Thoracic aorta (tissue), 2 donors: ENCODE results near the gene PRKAG1. TPM values are rescaled to one million over a fixed set of nuclear protein-coding genes. Genes with fewer than 3 reads are reported as not detected.

Source experiments
- ATAC-seq: fragments of 150-250 bp; one replicate; pipeline ENCODE4 v1.8.0; 2017; ENCODE audit warnings: low read depth; ENCODE audit not compliant: insufficient number of reproducible peaks, low FRiP score
- DNase-seq: peaks from one replicate; pipeline ENCODE4 v3.0.0-alpha.2; 2020; ENCODE audit warnings: low spot score
- H3K27ac ChIP-seq, 2 donors: fragments of 200-600 bp; sonication (generic); 1 replicate in 1 of 2; 2 replicates in 1 of 2; pipeline ENCODE4 v1.5.1; 2016; ENCODE audit warnings: mild to moderate bottlenecking in 2 of 2, moderate library complexity in 2 of 2
- H3K27me3 ChIP-seq: fragments of 200-600 bp; sonication (generic); replicated peaks from 2 replicates; pipeline ENCODE4 v1.6.0; 2016; ENCODE audit warnings: mild to moderate bottlenecking; ENCODE audit not compliant: insufficient read depth
- H3K36me3 ChIP-seq: fragments of 200-600 bp; sonication (generic); one replicate; pipeline ENCODE4 v1.5.1; 2016
- H3K4me1 ChIP-seq, 2 donors: fragments of 200-600 bp; sonication (generic); 1 replicate in 1 of 2; 2 replicates in 1 of 2; pipeline versions ENCODE4 v1.5.1 to v1.6.0; 2016; ENCODE audit warnings: low read depth in 2 of 2, mild to moderate bottlenecking in 1 of 2; ENCODE audit not compliant: control insufficient read depth in 1 of 2
- H3K4me3 ChIP-seq: fragments of 200-600 bp; sonication (generic); 2 replicates; pipeline ENCODE4 v1.5.1; 2016; ENCODE audit warnings: mild to moderate bottlenecking
- H3K9me3 ChIP-seq: fragments of 200-600 bp; sonication (generic); 2 replicates; pipeline ENCODE4 v1.5.1; 2016
- CTCF ChIP-seq: fragments of 200-600 bp; sonication (generic); IDR thresholded peaks from one replicate; pipeline ENCODE4 v1.5.1; 2019; ENCODE audit warnings: antibody characterized with exemption
- total RNA-seq, 2 donors: library from RNA; depleted of rRNA; stranded (reverse); fragments of >200 nt; gene quantifications; one replicate each; pipeline versions ENCODE4 v1.1.0 to v1.2.3, GENCODE V29; 2016

PRKAG1 gene
- total RNA-seq, 2 donors from 2014 or later: 53.2 to 68.1 TPM

GRCh38 chr12:49026678-49027480, 8.3 kb upstream of the PRKAG1 start:
- Histone ChIP-seq H3K27ac (no peak overlapping the region), H3K9me3 (no peaks in the 10 kb centered on the region), H3K36me3 (peaks cover 67% of the 10 kb centered on the region), H3K4me3 (no peak overlapping the region), H3K27me3 (no peaks in the 10 kb centered on the region), H3K4me1 (no peaks in the 10 kb centered on the region)
- TF ChIP-seq CTCF: no peak
- no peak for ATAC-seq
- DNase-seq: no peak

GRCh38 chr12:49026101-49026500, 7.5 kb upstream of the PRKAG1 start:
- no peak for TF ChIP-seq CTCF
- H3K27ac ChIP-seq: no peak overlapping the region
- H3K36me3 ChIP-seq: peaks cover 66% of the 10 kb centered on the region
- no peaks in the 10 kb centered on the region for H3K9me3 ChIP-seq
- H3K4me3 ChIP-seq: no peak overlapping the region
- DNase-seq: no peak
- H3K27me3 ChIP-seq: no peaks in the 10 kb centered on the region
- ATAC-seq: no peak
- no peaks in the 10 kb centered on the region for H3K4me1 ChIP-seq

- Histone ChIP-seq H3K36me3 (peaks cover 60% of the 10 kb centered on the region), H3K27me3 (no peaks in the 10 kb centered on the region), H3K4me1 (no peaks in the 10 kb centered on the region)
These were observed 6.9 kb upstream of the PRKAG1 start for GRCh38 chr12:49025463-49025862.

GRCh38 chr12:49024543-49024942, 6.0 kb upstream of the PRKAG1 start:
- TF ChIP-seq CTCF: no peak
- Histone ChIP-seq H3K36me3 (peaks cover 59% of the 10 kb centered on the region), H3K4me3 (no peak overlapping the region), H3K9me3 (no peaks in the 10 kb centered on the region), H3K4me1 (peaks cover 0 to under 1% of the 10 kb centered on the region in 2 donors), H3K27me3 (no peaks in the 10 kb centered on the region), H3K27ac (no peak overlapping the region)
- ATAC-seq (no peak), DNase-seq (no peak)

More at GRCh38 chr12:49025463-49025862, 6.9 kb upstream of the PRKAG1 start:
- H3K27ac ChIP-seq: no peak overlapping the region
- ATAC-seq (no peak), DNase-seq (no peak)
- no peak overlapping the region for H3K4me3 ChIP-seq
- no peak for TF ChIP-seq CTCF
- H3K9me3 ChIP-seq: no peaks in the 10 kb centered on the region

GRCh38 chr12:49023812-49024211, 5.2 kb upstream of the PRKAG1 start:
- H3K4me1 ChIP-seq: peaks cover 0 to 4% of the 10 kb centered on the region in 2 donors
- no peaks in the 10 kb centered on the region for H3K27me3 ChIP-seq
- ATAC-seq: no peak
- peaks cover 55% of the 10 kb centered on the region for H3K36me3 ChIP-seq
- TF ChIP-seq CTCF: no peak
- no peaks in the 10 kb centered on the region for H3K9me3 ChIP-seq
- no peak overlapping the region for H3K4me3 ChIP-seq
- no peak overlapping the region for H3K27ac ChIP-seq
- no peak for DNase-seq
